ENCODE results near the gene GABBR2.

GRCh38 chr9:98316445-98317133, 392.1 kb downstream of the GABBR2 start:
- TF ChIP-seq RAD21 (IDR thresholded peaks at IDR 0.05 in 1 of 2, conservative IDR thresholded peaks at IDR 0.05 in 1 of 2; ENCODE audit: low read depth in 2 of 2, low read length in 2 of 2) (no peak), ATF3 (IDR thresholded peaks at IDR 0.05; ENCODE audit: insufficient read depth, low read depth, low read length) (no peak), RXRA (IDR thresholded peaks at IDR 0.05; ENCODE audit: insufficient read depth, low read depth, low read length) (no peak), EZH2 (IDR thresholded peaks at IDR 0.05; ENCODE audit: low read depth, low read length, severe bottlenecking) (no peak), CTCF (IDR thresholded peaks at IDR 0.05; ENCODE audit: control extremely low read depth in 1 of 3, insufficient read depth in 1 of 3, low read depth in 1 of 3, low read length in 3 of 3) (no peak), POLR2AphosphoS5 (IDR thresholded peaks at IDR 0.05; ENCODE audit: low read depth, low read length) (no peak), JUN (IDR thresholded peaks at IDR 0.05; ENCODE audit: low read depth, low read length) (no peak), SP1 (IDR thresholded peaks at IDR 0.05; ENCODE audit: low read depth, low read length) (no peak), CREB1 (IDR thresholded peaks at IDR 0.05) (no peak), RFX5 (IDR thresholded peaks at IDR 0.05; ENCODE audit: borderline replicate concordance, low read depth, low read length) (no peak), MAX (IDR thresholded peaks at IDR 0.05) (no peak)

Data from H1 (cell line).